ENCODE results near the gene B4GALT4.

DNA sequence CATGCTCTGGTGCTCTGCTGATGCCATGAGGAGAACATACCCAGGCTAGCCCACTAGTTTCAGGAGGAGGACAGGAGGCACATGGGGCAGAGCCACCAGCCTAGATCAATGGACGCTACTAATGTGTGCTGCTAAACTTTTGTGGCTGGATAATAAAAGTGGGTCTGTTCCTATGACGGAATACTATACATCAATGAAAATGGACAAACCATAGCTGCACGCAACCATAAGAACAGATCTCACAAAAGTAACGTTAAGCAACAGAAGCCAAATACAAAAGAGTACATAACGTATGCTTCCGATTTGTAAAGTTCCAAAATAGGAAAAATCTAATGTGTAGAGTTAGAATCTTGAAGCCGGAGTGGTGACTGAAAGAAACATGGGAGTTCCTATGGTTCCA, 11.5 kb downstream of the B4GALT4 start:
- TF ChIP-seq, protein P1, sequence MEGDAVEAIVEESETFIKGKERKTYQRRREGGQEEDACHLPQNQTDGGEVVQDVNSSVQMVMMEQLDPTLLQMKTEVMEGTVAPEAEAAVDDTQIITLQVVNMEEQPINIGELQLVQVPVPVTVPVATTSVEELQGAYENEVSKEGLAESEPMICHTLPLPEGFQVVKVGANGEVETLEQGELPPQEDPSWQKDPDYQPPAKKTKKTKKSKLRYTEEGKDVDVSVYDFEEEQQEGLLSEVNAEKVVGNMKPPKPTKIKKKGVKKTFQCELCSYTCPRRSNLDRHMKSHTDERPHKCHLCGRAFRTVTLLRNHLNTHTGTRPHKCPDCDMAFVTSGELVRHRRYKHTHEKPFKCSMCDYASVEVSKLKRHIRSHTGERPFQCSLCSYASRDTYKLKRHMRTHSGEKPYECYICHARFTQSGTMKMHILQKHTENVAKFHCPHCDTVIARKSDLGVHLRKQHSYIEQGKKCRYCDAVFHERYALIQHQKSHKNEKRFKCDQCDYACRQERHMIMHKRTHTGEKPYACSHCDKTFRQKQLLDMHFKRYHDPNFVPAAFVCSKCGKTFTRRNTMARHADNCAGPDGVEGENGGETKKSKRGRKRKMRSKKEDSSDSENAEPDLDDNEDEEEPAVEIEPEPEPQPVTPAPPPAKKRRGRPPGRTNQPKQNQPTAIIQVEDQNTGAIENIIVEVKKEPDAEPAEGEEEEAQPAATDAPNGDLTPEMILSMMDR (conservative IDR thresholded peaks at IDR 0.05), result no peak
- no peak for TF ChIP-seq EZH2 (IDR thresholded peaks at IDR 0.05; ENCODE audit: low read depth)
